Measurements from ENCODE around the gene TTK.

TTK gene

DNA sequence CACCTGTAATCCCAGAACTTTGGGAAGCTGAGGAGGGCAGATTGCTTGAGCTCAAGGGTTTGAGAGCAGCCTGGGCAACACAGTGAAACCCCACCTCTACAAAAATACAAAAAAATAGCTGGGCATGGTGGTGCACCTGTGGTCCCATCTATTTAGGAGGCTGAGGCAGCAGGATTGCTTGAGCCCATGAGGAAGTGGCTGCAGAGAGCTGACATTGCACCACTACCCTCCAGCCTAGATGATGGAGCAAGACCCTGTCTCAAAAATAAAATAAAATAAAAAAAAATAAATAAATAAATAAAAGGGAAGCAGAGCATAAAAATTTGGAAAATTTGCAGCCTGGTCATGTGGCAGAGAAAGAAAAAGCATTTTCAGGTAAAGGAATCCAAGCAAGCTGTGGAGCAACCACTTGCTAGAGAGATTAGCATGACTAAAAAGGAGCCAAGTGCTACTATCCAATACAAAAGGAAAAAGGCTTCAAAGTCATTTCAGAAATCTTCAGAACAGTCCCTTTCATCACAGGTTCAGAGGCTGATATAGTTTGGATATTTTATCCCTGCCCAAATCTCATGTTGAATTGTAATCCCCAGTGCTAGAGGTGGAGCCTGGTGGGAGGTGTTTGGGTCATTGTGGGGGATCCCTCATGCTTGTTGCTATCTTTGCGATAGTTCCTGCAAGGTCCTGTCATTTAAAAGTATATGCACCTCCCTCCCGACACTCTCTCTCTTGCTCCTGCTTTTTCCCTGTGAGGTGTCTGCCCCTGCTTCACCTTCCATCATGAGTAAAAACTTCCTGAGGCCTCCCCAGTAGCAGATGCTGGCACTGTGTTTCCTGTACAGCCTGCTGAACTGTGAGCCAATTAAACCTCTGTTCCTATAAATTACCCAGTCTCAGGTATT, 11.2 kb upstream of the TTK start:
- H3K4me1 ChIP-seq = no peaks in the 10 kb centered on the region
- no peaks in the 10 kb centered on the region for H3K9me3 ChIP-seq
- H3K27me3 ChIP-seq = no peaks in the 10 kb centered on the region
- no peak for TF ChIP-seq Cebpa-rat (IDR thresholded peaks at IDR 0.05)
- H3K4me2 ChIP-seq = no peak overlapping the region
- no peak overlapping the region for H3K9ac ChIP-seq
- H3K27ac ChIP-seq = no peak overlapping the region
- no peaks in the 10 kb centered on the region for H4K20me1 ChIP-seq
- no peak overlapping the region for H3K4me3 ChIP-seq
- no peaks in the 10 kb centered on the region for H3K36me3 ChIP-seq

DNA sequence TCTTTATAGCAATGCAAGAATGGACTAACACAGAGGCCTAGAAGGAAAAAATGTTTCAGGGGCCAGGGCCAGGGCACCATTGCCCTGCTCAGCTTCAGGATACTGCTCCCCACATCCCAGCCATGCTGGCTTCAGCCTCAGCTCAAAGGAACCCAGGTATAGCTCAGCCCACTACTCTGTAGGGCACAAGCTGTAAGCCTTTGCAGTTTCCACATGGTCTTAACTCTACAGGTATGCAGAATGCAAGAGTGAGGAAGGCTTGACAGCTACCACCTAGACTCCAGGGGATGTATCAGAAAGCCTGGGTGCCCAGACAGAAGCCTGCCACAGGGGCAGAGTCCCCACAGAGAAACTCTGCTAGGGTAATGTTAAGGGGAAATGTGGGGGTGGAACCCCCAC, 10.5 kb upstream of the TTK start:
- H3K9ac ChIP-seq = no peak overlapping the region
- H3K36me3 ChIP-seq = no peaks in the 10 kb centered on the region
- no peaks in the 10 kb centered on the region for H4K20me1 ChIP-seq
- H3K27me3 ChIP-seq = no peaks in the 10 kb centered on the region
- no peak overlapping the region for H3K4me2 ChIP-seq
- no peak overlapping the region for H3K27ac ChIP-seq
- no peak overlapping the region for H3K4me3 ChIP-seq
- H3K9me3 ChIP-seq = no peaks in the 10 kb centered on the region
- no peak for TF ChIP-seq Cebpa-rat (IDR thresholded peaks at IDR 0.05)
- H3K4me1 ChIP-seq = no peaks in the 10 kb centered on the region

DNA sequence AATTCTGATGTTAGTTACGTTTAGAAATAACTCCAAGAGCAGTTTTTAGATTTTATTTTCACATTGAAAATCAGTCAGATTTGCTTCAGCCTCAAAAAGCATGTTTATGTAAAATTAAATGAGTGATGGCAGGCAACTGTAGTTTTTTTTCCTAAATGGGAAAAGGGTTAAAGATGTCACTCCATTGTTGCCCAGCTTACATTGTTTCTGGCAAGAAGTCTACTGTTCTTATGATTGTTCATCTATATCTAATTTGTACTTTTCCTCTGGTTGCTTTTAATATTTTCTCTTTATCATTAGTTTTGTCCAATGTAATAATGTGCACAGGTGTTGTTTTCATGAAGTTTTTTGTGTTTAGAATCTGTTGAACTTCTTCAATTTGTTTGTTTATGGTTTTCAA, 6.7 kb upstream of the TTK start:
- no peak overlapping the region for H3K27ac ChIP-seq
- no peaks in the 10 kb centered on the region for H3K36me3 ChIP-seq
- TF ChIP-seq Cebpa-rat (IDR thresholded peaks at IDR 0.05) = no peak
- no peaks in the 10 kb centered on the region for H3K27me3 ChIP-seq
- no peak overlapping the region for H3K4me2 ChIP-seq
- H3K4me3 ChIP-seq = no peak overlapping the region
- no peaks in the 10 kb centered on the region for H4K20me1 ChIP-seq
- no peak overlapping the region for H3K9ac ChIP-seq
- H3K9me3 ChIP-seq = no peaks in the 10 kb centered on the region
- H3K4me1 ChIP-seq = no peaks in the 10 kb centered on the region

DNA sequence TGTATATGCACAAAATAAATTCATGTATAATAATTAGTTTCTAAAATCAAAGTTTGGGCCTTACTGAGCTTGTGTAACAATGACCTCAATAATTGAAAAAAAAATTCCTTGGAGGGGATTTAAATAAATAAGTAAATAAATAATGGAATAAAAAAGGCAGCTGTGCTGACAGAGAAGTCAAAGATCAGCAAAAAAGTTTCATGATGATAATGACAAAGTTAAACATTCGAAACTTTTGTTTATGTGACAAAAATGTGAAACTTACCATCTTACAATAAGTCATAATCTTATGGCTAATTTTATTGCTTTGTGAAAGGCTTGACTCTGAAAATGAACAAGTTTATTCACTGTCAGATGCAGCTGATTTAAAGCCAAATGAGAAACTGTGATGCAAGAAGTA, 3.1 kb upstream of the TTK start:
- TF ChIP-seq Cebpa-rat (IDR thresholded peaks at IDR 0.05) = no peak
- no peak overlapping the region for H3K4me2 ChIP-seq
- no peak overlapping the region for H3K4me3 ChIP-seq
- no peaks in the 10 kb centered on the region for H3K27me3 ChIP-seq
- H3K9me3 ChIP-seq = no peaks in the 10 kb centered on the region
- no peaks in the 10 kb centered on the region for H4K20me1 ChIP-seq
- no peak overlapping the region for H3K9ac ChIP-seq
- no peak overlapping the region for H3K27ac ChIP-seq
- H3K36me3 ChIP-seq = no peaks in the 10 kb centered on the region
- peaks cover 21% of the 10 kb centered on the region for H3K4me1 ChIP-seq

DNA sequence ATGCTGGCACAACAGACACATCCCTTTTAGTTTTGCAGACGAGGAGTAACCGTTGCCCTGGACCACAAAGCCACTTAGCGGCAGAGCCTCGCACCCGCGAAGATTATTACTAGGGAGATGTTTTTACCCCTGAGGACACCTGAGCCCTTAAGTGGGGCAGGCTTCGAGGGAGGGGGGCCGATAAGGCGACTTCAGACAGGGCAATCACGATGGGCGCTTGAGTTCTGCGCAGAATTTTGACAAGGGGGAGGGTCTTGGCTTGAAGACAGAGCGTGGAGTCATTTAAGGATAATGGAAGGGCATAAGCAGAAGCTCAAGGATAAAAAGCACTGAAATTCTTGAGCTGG, 650 bp upstream of the TTK start:
- no peak for TF ChIP-seq Cebpa-rat (IDR thresholded peaks at IDR 0.05)
- no peaks in the 10 kb centered on the region for H3K27me3 ChIP-seq
- peak overlapping the region; percentile 74 for H3K27ac ChIP-seq

DNA sequence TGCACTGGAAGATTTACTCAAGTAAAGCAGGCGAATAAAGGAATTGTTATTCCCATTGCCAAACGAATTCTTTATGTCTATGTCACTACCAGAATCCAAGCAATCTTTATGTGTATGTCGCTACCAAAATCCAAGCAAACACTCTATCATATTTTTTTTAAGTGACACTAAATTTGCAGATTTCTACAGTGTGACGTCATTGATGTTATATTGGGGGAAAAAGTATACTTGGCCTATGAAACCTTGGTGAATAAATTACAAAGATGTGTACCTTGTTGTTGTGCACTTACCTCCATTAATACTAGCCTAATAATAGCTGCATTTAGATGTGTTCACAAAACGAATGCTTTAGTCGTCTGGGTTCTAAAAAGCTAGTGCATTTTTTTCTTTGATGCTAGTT, 957 bp downstream of the TTK start:
- Histone ChIP-seq H3K9me3 (no peaks in the 10 kb centered on the region), H3K4me2 (peak overlapping the region; percentile 71), H3K4me1 (peaks cover 26% of the 10 kb centered on the region), H3K36me3 (no peaks in the 10 kb centered on the region; the same call in 1 of the 2 replicates), H3K27me3 (no peaks in the 10 kb centered on the region), H3K27ac (no peak overlapping the region), H3K9ac (peak overlapping the region; percentile 71; the same call in 1 of the 2 replicates), H3K4me3 (peak overlapping the region; percentile 72), H4K20me1 (no peaks in the 10 kb centered on the region)
- no peak for TF ChIP-seq Cebpa-rat (IDR thresholded peaks at IDR 0.05)

More for the DNA sequence above, 650 bp upstream of the TTK start:
- Histone ChIP-seq H3K4me2 (peak overlapping the region; percentile 77), H3K9me3 (no peaks in the 10 kb centered on the region), H3K9ac (peak overlapping the region; percentile 71), H4K20me1 (no peaks in the 10 kb centered on the region), H3K36me3 (no peaks in the 10 kb centered on the region; the same call in 1 of the 2 replicates), H3K4me3 (peak overlapping the region; percentile 72), H3K4me1 (peaks cover 26% of the 10 kb centered on the region)

DNA sequence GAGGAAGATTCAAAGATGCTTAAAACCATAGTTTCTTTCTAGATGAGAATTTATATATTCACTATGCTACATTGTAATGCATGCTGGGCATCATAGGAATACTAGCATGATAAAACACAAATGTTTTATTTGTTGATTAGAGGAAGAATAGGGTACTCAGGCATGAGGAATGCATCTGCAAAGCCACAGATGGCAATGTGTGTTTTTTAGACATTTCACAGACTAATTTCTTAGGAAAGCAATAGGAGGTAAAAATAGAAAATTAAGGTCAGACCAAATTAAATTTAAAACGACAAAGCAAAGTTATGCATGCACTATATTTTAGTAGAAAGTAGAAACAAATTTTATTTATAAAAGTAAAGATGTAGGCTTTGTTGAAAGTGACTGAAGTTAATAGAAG, 2.1 kb downstream of the TTK start:
- no peak overlapping the region for H3K27ac ChIP-seq
- H3K4me1 ChIP-seq = peaks cover 26% of the 10 kb centered on the region
- no peaks in the 10 kb centered on the region for H4K20me1 ChIP-seq
- H3K36me3 ChIP-seq = peaks cover 3% of the 10 kb centered on the region; the same call in 1 of the 2 replicates
- no peak overlapping the region for H3K9ac ChIP-seq
- no peak overlapping the region for H3K4me3 ChIP-seq
- no peaks in the 10 kb centered on the region for H3K9me3 ChIP-seq
- no peak overlapping the region for H3K4me2 ChIP-seq
- TF ChIP-seq Cebpa-rat (IDR thresholded peaks at IDR 0.05) = no peak
- H3K27me3 ChIP-seq = no peaks in the 10 kb centered on the region

DNA sequence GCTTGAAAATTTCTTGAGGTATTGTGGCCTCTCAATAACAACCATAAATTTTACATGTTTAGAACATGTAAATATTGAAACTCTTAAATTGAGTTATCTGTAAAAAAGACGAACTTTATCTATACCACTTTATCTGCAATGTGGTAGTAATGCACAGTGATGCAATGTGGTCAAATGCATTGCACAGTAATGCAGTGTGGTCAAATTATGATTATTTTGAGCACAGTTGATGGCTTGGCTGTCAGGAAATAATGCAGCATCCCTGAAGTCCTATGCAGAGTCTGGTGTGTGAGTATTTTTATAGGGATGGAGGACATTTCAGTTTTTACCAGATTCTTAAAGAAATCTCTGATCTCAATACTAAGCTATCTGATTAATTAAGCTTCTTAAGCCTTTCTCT, 5.1 kb downstream of the TTK start:
- H3K9me3 ChIP-seq = no peaks in the 10 kb centered on the region
- no peak for TF ChIP-seq Cebpa-rat (IDR thresholded peaks at IDR 0.05)
- no peak overlapping the region for H3K4me3 ChIP-seq
- peaks cover 19% of the 10 kb centered on the region for H3K4me1 ChIP-seq
- H3K27ac ChIP-seq = no peak overlapping the region
- H3K4me2 ChIP-seq = no peak overlapping the region
- no peak overlapping the region for H3K9ac ChIP-seq
- H3K27me3 ChIP-seq = no peaks in the 10 kb centered on the region
- no peaks in the 10 kb centered on the region for H4K20me1 ChIP-seq
- peaks cover 9% of the 10 kb centered on the region; the same call in 1 of the 2 replicates for H3K36me3 ChIP-seq

DNA sequence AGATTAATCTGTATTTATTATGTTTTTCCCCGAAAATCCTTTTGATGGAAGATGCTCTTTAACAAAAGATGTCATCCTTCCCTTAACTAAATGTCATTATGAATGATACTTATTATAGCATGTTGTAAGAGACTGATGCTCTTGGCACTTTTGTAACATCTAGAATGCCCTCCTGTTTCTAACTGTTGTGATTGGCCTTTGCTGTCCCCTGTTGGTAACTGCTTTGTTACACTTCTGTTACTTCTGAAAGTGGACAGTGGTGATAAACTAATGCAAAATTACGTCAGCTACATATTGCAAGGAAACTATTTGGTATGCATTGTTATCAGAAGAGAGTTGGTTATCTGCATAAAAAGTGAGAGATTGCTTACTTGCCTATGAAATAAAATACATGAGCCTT, 5.8 kb downstream of the TTK start:
- Histone ChIP-seq H3K9me3 (no peaks in the 10 kb centered on the region), H4K20me1 (no peaks in the 10 kb centered on the region), H3K9ac (no peak overlapping the region), H3K27me3 (no peaks in the 10 kb centered on the region), H3K27ac (no peak overlapping the region), H3K4me3 (no peak overlapping the region), H3K4me1 (peaks cover 16% of the 10 kb centered on the region), H3K36me3 (peaks cover 9% of the 10 kb centered on the region; the same call in 1 of the 2 replicates), H3K4me2 (no peak overlapping the region)
- no peak for TF ChIP-seq Cebpa-rat (IDR thresholded peaks at IDR 0.05)

DNA sequence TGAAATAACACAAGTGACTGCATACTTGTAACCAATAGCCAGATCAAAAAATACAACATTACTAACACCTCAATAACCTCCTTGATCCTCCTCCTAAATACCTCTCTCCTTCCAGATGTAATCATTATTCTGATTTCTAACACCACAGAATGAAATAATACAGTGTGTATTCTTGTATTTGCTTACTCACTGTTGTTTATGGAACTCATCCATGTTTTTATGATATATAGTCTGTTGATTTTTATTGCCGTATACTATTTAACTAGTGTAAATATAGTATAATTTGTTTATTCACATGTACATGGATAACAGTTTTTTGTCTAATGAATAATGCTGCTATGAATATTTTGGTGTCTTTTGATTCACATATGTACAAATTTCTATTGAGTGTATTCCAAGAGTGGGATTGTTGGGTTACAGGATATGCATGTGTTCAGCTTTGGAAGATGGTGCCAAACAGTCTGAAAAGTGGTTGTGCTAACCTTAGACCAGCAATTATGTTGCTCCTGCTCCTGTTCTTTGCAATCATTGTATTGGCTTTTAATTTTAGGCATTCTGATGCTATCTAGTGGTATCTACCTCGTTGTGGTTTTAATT, 11.5 kb downstream of the TTK start:
- H3K4me2 ChIP-seq = no peak overlapping the region
- H3K36me3 ChIP-seq = peaks cover 14% of the 10 kb centered on the region
- no peak for TF ChIP-seq Cebpa-rat (IDR thresholded peaks at IDR 0.05)
- no peak overlapping the region for H3K27ac ChIP-seq
- no peaks in the 10 kb centered on the region for H3K27me3 ChIP-seq
- no peaks in the 10 kb centered on the region for H4K20me1 ChIP-seq
- H3K4me1 ChIP-seq = no peaks in the 10 kb centered on the region
- no peaks in the 10 kb centered on the region for H3K9me3 ChIP-seq
- no peak overlapping the region for H3K9ac ChIP-seq
- H3K4me3 ChIP-seq = no peak overlapping the region

All from BLaER1 (cell line).